Ishikawa (cell line): ENCODE data around the gene KCNJ6.

Experiments
- RAD21 ChIP-seq: IDR thresholded peaks from 2 replicates; pipeline ENCODE4 v1.6.1; 2012; ENCODE audit warnings: low read depth
- TAF1 ChIP-seq: IDR thresholded peaks from 2 replicates; pipeline ENCODE4 v1.6.1; 2012; ENCODE audit warnings: low read depth, mild to moderate bottlenecking

GRCh38 chr21:37628362-37628761, 287.9 kb downstream of the KCNJ6 start:
- TF ChIP-seq TAF1 (no peak), RAD21 (no peak)
